CD8-positive, alpha-beta memory T cell (primary cell): ENCODE results near the gene STAP2. TPM values are rescaled to one million over a fixed set of nuclear protein-coding genes. Genes with fewer than 3 reads are reported as not detected.
A peak's percentile ranks its signal among the peaks of the same experiment; 100 is the strongest.

Source experiments
- CTCF ChIA-PET: fragments of 350-600 bp; sonication (Branson Sonifier 250); formaldehyde crosslinking; loops from one replicate; lab custom pipeline; 2021; ENCODE audit warnings: antibody characterized with exemption; lab: Charles Lee
- POLR2A ChIA-PET: fragments of 350-600 bp; sonication (Branson Sonifier 250); formaldehyde crosslinking; loops from one replicate; lab custom pipeline; 2021; ENCODE audit warnings: antibody characterized with exemption; lab: Charles Lee
- DNase-seq, 5 donors: peaks; one replicate each; pipeline versions ENCODE4 v3.0.0 to v3.0.0-alpha.2; 2020 to 2022; ENCODE audit warnings: mixed read lengths in 1 of 5
- H3K27ac ChIP-seq: one replicate; pipeline ENCODE4 v1.7.0; 2013; ENCODE audit warnings: low read depth, mild to moderate bottlenecking, low read length, moderate library complexity
- H3K27me3 ChIP-seq: 2 replicates; pipeline ENCODE4 v1.7.0; 2013; ENCODE audit warnings: low read length, mild to moderate bottlenecking; ENCODE audit not compliant: insufficient read depth, poor library complexity, severe bottlenecking
- H3K36me3 ChIP-seq: 2 replicates; pipeline ENCODE4 v1.7.0; 2013; ENCODE audit warnings: mild to moderate bottlenecking, low read length, moderate library complexity; ENCODE audit not compliant: insufficient read depth
- H3K4me1 ChIP-seq: 2 replicates; pipeline ENCODE4 v1.7.0; 2013; ENCODE audit warnings: mild to moderate bottlenecking, low read length, moderate library complexity; ENCODE audit not compliant: insufficient read depth
- H3K4me3 ChIP-seq: 2 replicates; pipeline ENCODE4 v1.7.0; 2013; ENCODE audit warnings: mild to moderate bottlenecking, low read length
- H3K9me3 ChIP-seq: 2 replicates; pipeline ENCODE4 v1.7.0; 2013; ENCODE audit warnings: mild to moderate bottlenecking, low read length
- H3K27ac Mint-ChIP-seq, 8 donors: one replicate each; pipeline ENCODE4 v1.8.0; 2020 to 2021; ENCODE audit warnings: mixed read lengths in 8 of 8, mild to moderate bottlenecking in 6 of 8, inconsistent platforms in 3 of 8, moderate library complexity in 3 of 8
- H3K27me3 Mint-ChIP-seq, 2 donors: one replicate each; pipeline ENCODE4 v1.8.0; 2020 to 2021; ENCODE audit warnings: mixed read lengths in 2 of 2, mild to moderate bottlenecking in 1 of 2, moderate library complexity in 1 of 2
- H3K36me3 Mint-ChIP-seq, 3 donors: one replicate each; pipeline ENCODE4 v1.8.0; 2020 to 2021; ENCODE audit warnings: mixed read lengths in 3 of 3, inconsistent platforms in 1 of 3, mild to moderate bottlenecking in 1 of 3
- H3K4me1 Mint-ChIP-seq, 3 donors: one replicate each; pipeline ENCODE4 v1.8.0; 2020 to 2021; ENCODE audit warnings: mixed read lengths in 3 of 3, inconsistent platforms in 1 of 3, mild to moderate bottlenecking in 1 of 3
- H3K4me3 Mint-ChIP-seq, 7 donors: one replicate each; pipeline ENCODE4 v1.8.0; 2020 to 2021; ENCODE audit warnings: mixed read lengths in 7 of 7, mild to moderate bottlenecking in 6 of 7, moderate library complexity in 4 of 7, inconsistent platforms in 2 of 7
- H3K9me3 Mint-ChIP-seq, 5 donors: one replicate each; pipeline ENCODE4 v1.8.0; 2020 to 2022; ENCODE audit warnings: mixed read lengths in 5 of 5, mild to moderate bottlenecking in 3 of 5, moderate library complexity in 2 of 5, inconsistent platforms in 1 of 5
- polyA plus RNA-seq: library from polyadenylated mRNA; unstranded; fragments of 300-500 nt; fragmentation: Illumina TruSeq; gene quantifications from one replicate; pipeline ENCODE4 v1.2.3, GENCODE V29; 2021
- total RNA-seq, 2 experiments: library from RNA; stranded (reverse); gene quantifications; one replicate each; pipeline ENCODE4 v1.2.3, GENCODE V29; 2021

The STAP2 gene
- total and polyA plus RNA-seq, 3 experiments from 2014 or later = 1.8 to 6.1 (median 3.9) TPM

GRCh38 chr19:4326215-4326836 is 12.3 kb downstream of the STAP2 start:
- DNase-seq = no peak
- Histone ChIP-seq H3K27ac (no peak overlapping the region), H3K4me1 (peaks cover 11% of the 10 kb centered on the region), H3K36me3 (no peaks in the 10 kb centered on the region), H3K27me3 (no peaks in the 10 kb centered on the region), H3K9me3 (no peaks in the 10 kb centered on the region), H3K4me3 (peak overlapping the region; percentile 81)
- no peaks in the 10 kb centered on the region for H3K36me3 Mint-ChIP-seq
- peak overlapping the region in 1 of 8 donors; percentile 80 for H3K27ac Mint-ChIP-seq
- CTCF ChIA-PET = no interaction called here
- POLR2A ChIA-PET = no interaction called here
- peaks cover 20 to 30% (median 24%) of the 10 kb centered on the region in 3 donors for H3K4me1 Mint-ChIP-seq
- peaks cover 0 to 2% (median 0%) of the 10 kb centered on the region in 5 donors for H3K9me3 Mint-ChIP-seq
- H3K27me3 Mint-ChIP-seq = peaks cover 2 to 4% of the 10 kb centered on the region in 2 donors
- H3K4me3 Mint-ChIP-seq = peak overlapping the region; percentile 19 to 85 (median 68)

GRCh38 chr19:4324228-4324627 is 14.4 kb downstream of the STAP2 start:
- Mint-ChIP-seq H3K36me3 (no peaks in the 10 kb centered on the region), H3K9me3 (peaks cover 0 to 2% (median 0%) of the 10 kb centered on the region in 5 donors), H3K27ac (no peak overlapping the region), H3K4me1 (peaks cover 19 to 30% (median 24%) of the 10 kb centered on the region in 3 donors), H3K27me3 (peaks cover 2 to 4% of the 10 kb centered on the region in 2 donors), H3K4me3 (peak overlapping the region in 1 of 7 donors; percentile 34)
- CTCF ChIA-PET = interaction anchor here (1.0 kb wide), 1 partner anchor 46 kb away, joined by 3 read pairs; no protein-coding TSS in a partner anchor
- no peaks in the 10 kb centered on the region for H3K27me3 ChIP-seq
- POLR2A ChIA-PET = interaction anchor here (0.6 kb wide), 1 partner anchor 108 kb away, joined by 7 read pairs; no protein-coding TSS in a partner anchor
- H3K9me3 ChIP-seq = no peaks in the 10 kb centered on the region
- no peak overlapping the region for H3K4me3 ChIP-seq
- H3K36me3 ChIP-seq = no peaks in the 10 kb centered on the region
- no peak overlapping the region for H3K27ac ChIP-seq
- H3K4me1 ChIP-seq = peaks cover 11% of the 10 kb centered on the region
- no peak for DNase-seq

- ChIA-PET CTCF (interaction anchor here (1.0 to 3.8 kb wide), 3 partner anchors 29 to 57 kb away, joined by 3 to 16 read pairs (median 14); no protein-coding TSS in a partner anchor), POLR2A (no interaction called here)
- peaks cover 0 to 5% (median 0%) of the 10 kb centered on the region in 5 donors for H3K9me3 Mint-ChIP-seq
- Histone ChIP-seq H3K27me3 (no peaks in the 10 kb centered on the region), H3K27ac (no peak overlapping the region), H3K4me3 (no peak overlapping the region), H3K9me3 (no peaks in the 10 kb centered on the region), H3K36me3 (no peaks in the 10 kb centered on the region), H3K4me1 (peaks cover 11% of the 10 kb centered on the region)
- H3K27me3 Mint-ChIP-seq = peaks cover 2 to 4% of the 10 kb centered on the region in 2 donors
- no peak overlapping the region for H3K4me3 Mint-ChIP-seq
- DNase-seq = no peak
- H3K4me1 Mint-ChIP-seq = peaks cover 19 to 27% (median 23%) of the 10 kb centered on the region in 3 donors
- H3K27ac Mint-ChIP-seq = no peak overlapping the region
- no peaks in the 10 kb centered on the region for H3K36me3 Mint-ChIP-seq
These were observed 14.9 kb downstream of the STAP2 start for GRCh38 chr19:4323692-4324091.

DNA sequence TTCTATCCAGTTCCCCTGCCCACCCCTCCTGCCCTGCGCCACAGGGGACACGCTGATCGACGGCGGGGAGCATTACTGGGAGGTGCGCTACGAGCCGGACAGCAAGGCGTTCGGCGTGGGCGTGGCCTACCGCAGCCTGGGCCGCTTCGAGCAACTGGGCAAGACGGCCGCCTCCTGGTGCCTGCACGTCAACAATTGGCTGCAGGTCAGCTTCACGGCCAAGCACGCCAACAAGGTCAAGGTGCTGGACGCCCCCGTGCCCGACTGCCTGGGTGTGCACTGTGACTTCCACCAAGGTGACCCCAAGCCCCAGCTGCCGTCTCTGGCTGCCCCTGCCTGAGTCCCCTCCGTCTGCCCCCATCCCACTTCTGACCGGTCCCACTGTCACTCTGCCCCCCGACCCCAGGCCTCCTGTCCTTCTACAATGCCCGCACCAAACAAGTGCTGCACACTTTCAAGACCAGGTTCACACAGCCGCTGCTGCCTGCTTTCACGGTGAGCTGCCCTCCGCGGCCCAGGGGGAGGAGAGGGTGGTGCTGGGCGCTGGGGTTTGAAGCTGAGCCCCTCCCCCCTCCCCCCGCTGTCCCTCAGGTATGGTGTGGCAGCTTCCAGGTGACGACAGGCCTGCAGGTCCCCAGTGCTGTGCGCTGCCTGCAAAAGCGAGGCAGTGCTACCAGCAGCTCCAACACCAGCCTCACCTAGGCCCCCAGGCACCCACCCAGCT is 15.5 kb downstream of the STAP2 start:
- no peak overlapping the region for H3K27ac Mint-ChIP-seq
- H3K27ac ChIP-seq = no peak overlapping the region
- peaks cover 0 to 5% (median 0%) of the 10 kb centered on the region in 5 donors for H3K9me3 Mint-ChIP-seq
- no peaks in the 10 kb centered on the region for H3K36me3 Mint-ChIP-seq
- no peaks in the 10 kb centered on the region for H3K36me3 ChIP-seq
- no peaks in the 10 kb centered on the region for H3K27me3 ChIP-seq
- POLR2A ChIA-PET = no interaction called here
- H3K27me3 Mint-ChIP-seq = peaks cover 0 to 4% of the 10 kb centered on the region in 2 donors
- no peak for DNase-seq
- H3K4me3 Mint-ChIP-seq = no peak overlapping the region
- CTCF ChIA-PET = interaction anchor here (1.0 to 3.8 kb wide), 4 partner anchors 29 to 77 kb away, joined by 3 to 16 read pairs (median 11); partner anchors contain the start of gene SH3GL1
- H3K9me3 ChIP-seq = no peaks in the 10 kb centered on the region
- H3K4me3 ChIP-seq = no peak overlapping the region
- peaks cover 11% of the 10 kb centered on the region for H3K4me1 ChIP-seq
- H3K4me1 Mint-ChIP-seq = peaks cover 16 to 21% (median 17%) of the 10 kb centered on the region in 3 donors

DNA sequence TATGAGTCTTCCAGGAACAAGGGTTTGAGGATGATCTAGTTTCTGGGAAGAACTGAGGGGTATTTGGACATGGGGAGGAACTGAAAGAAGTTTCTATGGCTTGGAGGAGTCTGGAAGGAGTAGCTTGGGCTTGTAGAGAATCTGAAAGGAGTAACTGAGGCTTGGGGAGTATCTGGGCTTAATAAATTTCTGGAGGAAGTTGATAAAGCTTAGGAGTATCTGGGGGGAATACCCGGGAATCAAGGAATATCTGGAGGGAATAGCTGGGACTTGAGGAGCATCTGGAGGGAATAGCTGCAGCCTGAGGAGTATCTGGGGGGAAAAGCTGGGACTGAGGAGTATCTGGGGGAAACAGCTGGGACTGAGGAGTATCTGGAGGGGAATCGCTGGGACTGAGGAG is 18.2 kb downstream of the STAP2 start:
- ChIA-PET POLR2A (no interaction called here), CTCF (interaction anchor here (0.9 to 3.8 kb wide), 4 partner anchors 9 to 32 kb away, joined by 3 to 16 read pairs (median 4); no protein-coding TSS in a partner anchor)
- no peak for DNase-seq
- H3K27ac ChIP-seq = no peak overlapping the region
- H3K4me1 ChIP-seq = no peaks in the 10 kb centered on the region
- H3K27me3 ChIP-seq = no peaks in the 10 kb centered on the region
- H3K27ac Mint-ChIP-seq = peak overlapping the region in 2 of 8 donors; percentile 69 to 94
- no peaks in the 10 kb centered on the region for H3K27me3 Mint-ChIP-seq
- H3K4me3 ChIP-seq = no peak overlapping the region
- H3K36me3 ChIP-seq = no peaks in the 10 kb centered on the region
- no peaks in the 10 kb centered on the region for H3K9me3 ChIP-seq
- no peaks in the 10 kb centered on the region for H3K36me3 Mint-ChIP-seq
- H3K9me3 Mint-ChIP-seq = peaks cover 0 to 5% (median 0%) of the 10 kb centered on the region in 5 donors
- H3K4me1 Mint-ChIP-seq = peaks cover 0 to 1% (median 0%) of the 10 kb centered on the region in 3 donors
- no peak overlapping the region for H3K4me3 Mint-ChIP-seq

- Histone ChIP-seq H3K9me3 (no peaks in the 10 kb centered on the region), H3K27me3 (no peaks in the 10 kb centered on the region), H3K27ac (no peak overlapping the region), H3K4me3 (no peak overlapping the region), H3K4me1 (no peaks in the 10 kb centered on the region), H3K36me3 (no peaks in the 10 kb centered on the region)
- H3K9me3 Mint-ChIP-seq = peaks cover 0 to 5% (median 0%) of the 10 kb centered on the region in 5 donors
- ChIA-PET CTCF (interaction anchor here (0.7 kb wide), 1 partner anchor 51 kb away, joined by 3 read pairs; no protein-coding TSS in a partner anchor), POLR2A (interaction anchor here (0.7 kb wide), 1 partner anchor 28 kb away, joined by 5 read pairs; no protein-coding TSS in a partner anchor)
- H3K4me3 Mint-ChIP-seq = no peak overlapping the region
- no peaks in the 10 kb centered on the region for H3K27me3 Mint-ChIP-seq
- H3K4me1 Mint-ChIP-seq = peaks cover 0 to 1% (median 0%) of the 10 kb centered on the region in 3 donors
- no peaks in the 10 kb centered on the region for H3K36me3 Mint-ChIP-seq
- DNase-seq = no peak
- H3K27ac Mint-ChIP-seq = peak overlapping the region in 4 of 8 donors; percentile 7 to 92 (median 22)
These were observed 19.4 kb downstream of the STAP2 start for GRCh38 chr19:4319067-4319718.

- H3K36me3 Mint-ChIP-seq = no peaks in the 10 kb centered on the region
- H3K4me1 Mint-ChIP-seq = peaks cover 0 to 1% (median 0%) of the 10 kb centered on the region in 3 donors
- peaks cover 0 to 5% (median 0%) of the 10 kb centered on the region in 5 donors for H3K9me3 Mint-ChIP-seq
- Histone ChIP-seq H3K4me1 (no peaks in the 10 kb centered on the region), H3K27ac (no peak overlapping the region), H3K36me3 (no peaks in the 10 kb centered on the region), H3K27me3 (no peaks in the 10 kb centered on the region), H3K9me3 (no peaks in the 10 kb centered on the region), H3K4me3 (no peak overlapping the region)
- no peak overlapping the region for H3K27ac Mint-ChIP-seq
- H3K4me3 Mint-ChIP-seq = no peak overlapping the region
- ChIA-PET POLR2A (no interaction called here), CTCF (no interaction called here)
- no peak for DNase-seq
- H3K27me3 Mint-ChIP-seq = no peaks in the 10 kb centered on the region
These were observed 20.2 kb downstream of the STAP2 start for GRCh38 chr19:4318460-4318859.
